GM12892 (cell line): Measurements from ENCODE around the gene DLG2.

ENCODE experiments used
- POLR2A ChIP-seq: IDR thresholded peaks from 2 replicates; pipeline ENCODE4 v1.6.1; 2011; ENCODE audit warnings: low read depth, low read length, control low read depth
- POLR2AphosphoS5 ChIP-seq: IDR thresholded peaks from 2 replicates; pipeline ENCODE4 v1.6.1; 2011; ENCODE audit warnings: low read depth, low read length, control low read depth
- TAF1 ChIP-seq: IDR thresholded peaks from 2 replicates; pipeline ENCODE4 v1.6.1; 2011; ENCODE audit warnings: low read depth, mild to moderate bottlenecking, control low read depth, low read length, borderline replicate concordance

- TF ChIP-seq POLR2AphosphoS5 (no peak), POLR2A (no peak), TAF1 (no peak)
Measured at GRCh38 chr11:85431319-85431718, 195.8 kb downstream of the DLG2 start.
